Right lung (tissue), 5 donors: ENCODE measurements around the gene SCYL3. TPM values are rescaled to one million over a fixed set of nuclear protein-coding genes. Genes with fewer than 3 reads are reported as not detected.
"Not testable (repeated sequence)": the region's sequence is repeated elsewhere in the genome, so short reads cannot be mapped to it uniquely, and the experiment has no call there.

Source experiments
- DNase-seq, 2 donors: peaks; one replicate each; pipeline ENCODE4 v3.0.0-alpha.2; 2013
- polyA plus RNA-seq, 5 donors: library from polyadenylated mRNA; unstranded; fragments of 120-200 nt; gene quantifications; one replicate each; pipeline versions ENCODE4 v1.2.1 to v1.2.3, GENCODE V29; 2013; ENCODE audit warnings: inconsistent platforms in 1 of 5, low replicate concordance in 1 of 5; ENCODE audit not compliant: insufficient read length in 5 of 5, insufficient read depth in 1 of 5

The SCYL3 gene
- polyA plus RNA-seq, 5 donors, result 15.2 to 23.5 (median 22.9) TPM

GRCh38 chr1:169824153-169824552 lies 69.5 kb downstream of the SCYL3 start:
- no peak for DNase-seq

- no peak for DNase-seq
These were observed 72.2 kb downstream of the SCYL3 start for GRCh38 chr1:169821500-169821899.

- no peak for DNase-seq
These were observed 77.1 kb downstream of the SCYL3 start for GRCh38 chr1:169816617-169817016.

- DNase-seq, result no peak
These were observed 79.4 kb downstream of the SCYL3 start for GRCh38 chr1:169814265-169814664.

- DNase-seq, result no peak
These were observed 81.6 kb downstream of the SCYL3 start for GRCh38 chr1:169812131-169812530.

- not testable (repeated sequence) for DNase-seq
These were observed 82.2 kb downstream of the SCYL3 start for GRCh38 chr1:169811418-169812035.

- peak in 1 of 2 donors; percentile 26 for DNase-seq
These were observed 84.2 kb downstream of the SCYL3 start for GRCh38 chr1:169809370-169810095.

- no peak for DNase-seq
These were observed 88.8 kb downstream of the SCYL3 start for GRCh38 chr1:169804941-169805340.

- DNase-seq, result no peak
These were observed 90.8 kb downstream of the SCYL3 start for GRCh38 chr1:169802888-169803287.

Other genes starting within 250 kb of the SCYL3 start
- 1 to 10 TPM; 3.1 to 5.2 (median 3.3) TPM for gene SELL, start 182.3 kb downstream of the SCYL3 start, polyA plus RNA-seq
- under 1 TPM; 0.08 to 0.29 (median 0.24) TPM for gene SELE, start 159.8 kb downstream of the SCYL3 start, polyA plus RNA-seq
- gene METTL18, start 99.0 kb downstream of the SCYL3 start, polyA plus RNA-seq, result 10 to 100 TPM; 13.5 to 17.6 (median 16.2) TPM
- 10 to 100 TPM; 28.8 to 39.6 (median 34.2) TPM for gene KIFAP3, start 180.8 kb upstream of the SCYL3 start, polyA plus RNA-seq